Glutamatergic neuron (in vitro differentiated cells): Measurements from ENCODE around the gene EPB41L3. TPM values are rescaled to one million over a fixed set of nuclear protein-coding genes. Genes with fewer than 3 reads are reported as not detected.

Source experiments
- DNase-seq: peaks from one replicate; pipeline ENCODE4 v3.0.0; 2022
- H3K27ac Mint-ChIP-seq: one replicate; pipeline ENCODE4 v1.8.0; 2020; ENCODE audit warnings: mild to moderate bottlenecking, mixed read lengths, inconsistent platforms; ENCODE audit not compliant: unreplicated experiment
- H3K27me3 Mint-ChIP-seq: one replicate; pipeline ENCODE4 v1.8.0; 2020; ENCODE audit warnings: mild to moderate bottlenecking, moderate library complexity, mixed read lengths, inconsistent platforms; ENCODE audit not compliant: unreplicated experiment
- H3K36me3 Mint-ChIP-seq: one replicate; pipeline ENCODE4 v1.8.0; 2020; ENCODE audit warnings: mild to moderate bottlenecking, mixed read lengths, inconsistent platforms; ENCODE audit not compliant: unreplicated experiment
- H3K4me1 Mint-ChIP-seq: one replicate; pipeline ENCODE4 v1.8.0; 2020; ENCODE audit warnings: mild to moderate bottlenecking, low read depth, mixed read lengths, inconsistent platforms; ENCODE audit not compliant: unreplicated experiment
- H3K4me3 Mint-ChIP-seq: one replicate; pipeline ENCODE4 v1.8.0; 2020; ENCODE audit warnings: mild to moderate bottlenecking, mixed read lengths, inconsistent platforms; ENCODE audit not compliant: unreplicated experiment
- H3K9me3 Mint-ChIP-seq: one replicate; pipeline ENCODE4 v1.8.0; 2020; ENCODE audit warnings: mild to moderate bottlenecking, moderate library complexity, mixed read lengths, inconsistent platforms; ENCODE audit not compliant: unreplicated experiment
- CTCF ChIP-seq: fragments of 200-600 bp; sonication (generic); IDR thresholded peaks from one replicate; pipeline ENCODE4 v1.5.0; 2021; ENCODE audit not compliant: partially characterized antibody, unreplicated experiment
- total RNA-seq: library from RNA; stranded (reverse); fragmentation: NEBNext Ultra II Directional; extraction: Animal tissue kit (Norgen Biotek cat#: 25700); gene quantifications from one replicate; pipeline ENCODE4 v1.2.1, GENCODE V29; 2021; ENCODE audit not compliant: unreplicated experiment

The EPB41L3 gene
- total RNA-seq, 1 donor from 2014 or later: 368 TPM

- DNase-seq: no peak
- Mint-ChIP-seq H3K4me3 (no peak overlapping the region), H3K27me3 (peaks cover 2% of the 10 kb centered on the region), H3K27ac (peak overlapping the region; percentile 36), H3K36me3 (peaks cover 18% of the 10 kb centered on the region), H3K4me1 (peaks cover 4% of the 10 kb centered on the region), H3K9me3 (peaks cover 5% of the 10 kb centered on the region)
- TF ChIP-seq CTCF: no peak
These were observed 152.4 kb downstream of the EPB41L3 start for GRCh38 chr18:5391409-5391808.

- Mint-ChIP-seq H3K9me3 (peaks cover 2% of the 10 kb centered on the region), H3K27ac (no peak overlapping the region), H3K36me3 (peaks cover 13% of the 10 kb centered on the region), H3K4me1 (peaks cover 4% of the 10 kb centered on the region), H3K27me3 (peaks cover 2% of the 10 kb centered on the region), H3K4me3 (no peak overlapping the region)
- DNase-seq: no peak
- no peak for TF ChIP-seq CTCF
These were observed 154.4 kb downstream of the EPB41L3 start for GRCh38 chr18:5389356-5389755.

- H3K36me3 Mint-ChIP-seq: peaks cover 13% of the 10 kb centered on the region
- H3K4me1 Mint-ChIP-seq: peaks cover 4% of the 10 kb centered on the region
- peaks cover under 1% of the 10 kb centered on the region for H3K27me3 Mint-ChIP-seq
- TF ChIP-seq CTCF: no peak
- DNase-seq: no peak
- H3K4me3 Mint-ChIP-seq: no peak overlapping the region
- H3K27ac Mint-ChIP-seq: no peak overlapping the region
- peaks cover 1% of the 10 kb centered on the region for H3K9me3 Mint-ChIP-seq
These were observed 154.9 kb downstream of the EPB41L3 start for GRCh38 chr18:5388896-5389295.

- H3K9me3 Mint-ChIP-seq: peaks cover 4% of the 10 kb centered on the region
- H3K27ac Mint-ChIP-seq: peak overlapping the region; percentile 33
- H3K36me3 Mint-ChIP-seq: no peaks in the 10 kb centered on the region
- no peak for DNase-seq
- no peaks in the 10 kb centered on the region for H3K4me1 Mint-ChIP-seq
- TF ChIP-seq CTCF: no peak
- no peak overlapping the region for H3K4me3 Mint-ChIP-seq
- H3K27me3 Mint-ChIP-seq: peaks cover 2% of the 10 kb centered on the region
These were observed 163.2 kb downstream of the EPB41L3 start for GRCh38 chr18:5380586-5380985.

GRCh38 chr18:5376986-5377385, 166.8 kb downstream of the EPB41L3 start:
- no peak for TF ChIP-seq CTCF
- Mint-ChIP-seq H3K9me3 (peaks cover 2% of the 10 kb centered on the region), H3K27ac (no peak overlapping the region), H3K4me3 (no peak overlapping the region), H3K4me1 (no peaks in the 10 kb centered on the region), H3K36me3 (no peaks in the 10 kb centered on the region), H3K27me3 (peaks cover 2% of the 10 kb centered on the region)
- no peak for DNase-seq
